Endothelial cell of umbilical vein (primary cell): ENCODE results near the gene BACH2.

Experiments
- CTCF ChIP-seq, 2 donors: IDR thresholded peaks; 1 replicate in 1 of 2; 2 replicates in 1 of 2; pipeline ENCODE4 v1.5.1; 2011; ENCODE audit warnings: low read length in 2 of 2, mild to moderate bottlenecking in 2 of 2, moderate library complexity in 2 of 2, control low read depth in 1 of 2, inconsistent platforms in 1 of 2, low read depth in 1 of 2; ENCODE audit not compliant: insufficient read depth in 1 of 2; ENCODE audit errors: extremely low read depth in 1 of 2
- EZH2 ChIP-seq: IDR thresholded peaks from 2 replicates; pipeline ENCODE4 v1.6.1; 2012; ENCODE audit warnings: borderline replicate concordance, low read depth, mild to moderate bottlenecking, moderate library complexity, low read length, inconsistent platforms; ENCODE audit not compliant: severe bottlenecking

- TF ChIP-seq EZH2 (no peak), CTCF (IDR thresholded peaks at IDR 0.05; ENCODE audit: extremely low read depth in 1 of 2, insufficient read depth in 1 of 2, low read depth in 1 of 2, low read length in 2 of 2) (no peak)
Observed at GRCh38 chr6:90198758-90199425, 97.8 kb downstream of the BACH2 start.
